ENCODE measurements around the gene ANKRD6. TPM values are rescaled to one million over a fixed set of nuclear protein-coding genes. Genes with fewer than 3 reads are reported as not detected.

ANKRD6 gene
- polyA plus RNA-seq, 1 of the 3 experiments (the other 2 are of a cell fraction), result 2.6 TPM

DNA sequence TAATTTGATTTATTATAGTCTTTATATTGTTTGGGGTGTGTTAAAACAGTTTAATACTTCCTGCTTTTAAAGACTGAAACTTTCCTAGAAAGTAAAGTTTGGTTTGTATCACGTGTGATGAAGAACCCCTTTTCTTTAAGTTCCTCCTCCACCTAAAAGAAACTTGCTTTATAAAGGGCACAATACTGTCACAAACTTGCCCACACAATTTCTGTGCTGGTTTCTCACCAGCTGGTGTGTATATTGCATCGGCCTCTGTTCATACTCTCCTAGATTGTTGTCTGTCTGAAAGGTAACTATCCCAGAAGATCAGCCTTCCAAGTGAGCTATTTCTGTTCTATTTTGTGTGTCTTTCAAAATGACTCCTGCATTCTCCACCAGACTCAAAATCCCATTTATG is 46.9 kb downstream of the ANKRD6 start (continued):
- TF ChIP-seq CHD2 (IDR thresholded peaks at IDR 0.05; ENCODE audit: low read length, partially characterized antibody), result no peak
- no peak for TF ChIP-seq TAF1 (IDR thresholded peaks at IDR 0.05; ENCODE audit: borderline replicate concordance, low read depth, low read length)
- TF ChIP-seq USF2 (IDR thresholded peaks at IDR 0.05; ENCODE audit: borderline replicate concordance, low read depth, low read length), result no peak

DNA sequence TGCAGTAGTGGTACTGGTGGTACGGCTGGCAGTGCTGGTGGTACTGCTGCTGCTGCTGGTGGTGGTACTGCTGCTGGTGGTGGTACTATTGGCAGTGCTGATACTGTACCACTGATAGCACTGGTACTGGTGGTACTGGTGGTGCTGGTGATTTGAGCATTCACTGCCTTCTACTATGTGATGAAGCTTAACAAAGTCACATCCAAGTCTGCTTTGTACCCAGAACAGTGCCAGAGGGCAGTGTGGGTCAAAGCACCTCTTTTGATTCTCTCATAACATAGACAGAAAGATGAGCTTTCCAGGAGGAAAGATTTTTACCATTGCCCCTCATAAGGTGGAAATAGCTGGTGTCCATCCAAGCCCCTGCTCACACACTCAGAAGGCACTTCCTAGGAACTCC is 48.7 kb downstream of the ANKRD6 start:
- H3K9ac ChIP-seq, result no peak overlapping the region
- peaks cover under 1% of the 10 kb centered on the region for H3F3A ChIP-seq (replicated peaks; ENCODE audit: insufficient read depth)
- H3K4me1 ChIP-seq (ENCODE audit: control insufficient read depth in 1 of 2, insufficient read depth in 2 of 2, low read depth in 1 of 2, low read length in 1 of 2), result peaks cover 9 to 10% of the 10 kb centered on the region in 2 experiments; a peak in 2 of 4 replicates
- CTCF ChIA-PET, result interaction anchor here (0.6 to 1.3 kb wide), 2 partner anchors 136 to 1607 kb away, joined by 3 read pairs; no protein-coding TSS in a partner anchor
- DNase-seq, result no peak
- no peak for TF ChIP-seq MEF2A (IDR thresholded peaks at IDR 0.05; ENCODE audit: borderline replicate concordance, low read depth)
- peak; percentile 23; the same call in 1 of the 2 replicates for TF ChIP-seq RAD21 (IDR thresholded peaks at IDR 0.05; ENCODE audit: low read length)
- no CpG with 5 or more reads among the region's 1 CpG for WGBS (ENCODE audit: low lambda C conversion rate)
- H2AFZ ChIP-seq (ENCODE audit: low read depth), result 0 out of 2 replicates have a peak overlapping the region, but pooled peaks have one; percentile 12
- H3K79me2 ChIP-seq (ENCODE audit: insufficient read depth), result no peaks in the 10 kb centered on the region
- H4K20me1 ChIP-seq (ENCODE audit: insufficient read depth), result no peaks in the 10 kb centered on the region
- no peaks in the 10 kb centered on the region for H3K9me3 ChIP-seq
- no peak overlapping the region for H3K4me3 ChIP-seq (ENCODE audit: low read depth in 2 of 2, low read length in 1 of 2)
- H3K27ac ChIP-seq (ENCODE audit: low read depth in 2 of 2, low read length in 1 of 2), result peak overlapping the region in 1 of 2 experiments; percentile 59; a peak in 2 of 4 replicates
- H3K27me3 ChIP-seq (ENCODE audit: insufficient read depth), result no peaks in the 10 kb centered on the region
- H3K4me2 ChIP-seq, result 0 out of 2 replicates have a peak overlapping the region, but pooled peaks have one; percentile 36
- POLR2A ChIA-PET, result no interaction called here
- no peaks in the 10 kb centered on the region for H3K36me3 ChIP-seq (replicated peaks in 1 of 2; ENCODE audit: control insufficient read depth in 1 of 2, insufficient read depth in 2 of 2, low read length in 1 of 2)
- H3K9me2 ChIP-seq, result no peaks in the 10 kb centered on the region

GRCh38 chr6:89482126-89482525 is 49.2 kb downstream of the ANKRD6 start:
- CTCF ChIA-PET, result interaction anchor here (1.3 kb wide), 1 partner anchor 136 kb away, joined by 3 read pairs; no protein-coding TSS in a partner anchor

More at GRCh38 chr6:89482126-89482525, 49.2 kb downstream of the ANKRD6 start:
- Histone ChIP-seq H3K9me3 (no peaks in the 10 kb centered on the region), H3K36me3 (replicated peaks in 1 of 2; ENCODE audit: control insufficient read depth in 1 of 2, insufficient read depth in 2 of 2, low read length in 1 of 2) (no peaks in the 10 kb centered on the region), H3K4me1 (ENCODE audit: control insufficient read depth in 1 of 2, insufficient read depth in 2 of 2, low read depth in 1 of 2, low read length in 1 of 2) (peaks cover 9 to 10% of the 10 kb centered on the region in 2 experiments; a peak in 2 of 4 replicates), H4K20me1 (ENCODE audit: insufficient read depth) (no peaks in the 10 kb centered on the region), H3K4me2 (peak overlapping the region; percentile 36), H3K4me3 (ENCODE audit: low read depth in 2 of 2, low read length in 1 of 2) (no peak overlapping the region), H3K9me2 (no peaks in the 10 kb centered on the region), H3K27me3 (ENCODE audit: insufficient read depth) (no peaks in the 10 kb centered on the region), H3F3A (replicated peaks; ENCODE audit: insufficient read depth) (no peaks in the 10 kb centered on the region), H2AFZ (ENCODE audit: low read depth) (0 out of 2 replicates have a peak overlapping the region, but pooled peaks have one; percentile 12), H3K9ac (no peak overlapping the region), H3K79me2 (ENCODE audit: insufficient read depth) (no peaks in the 10 kb centered on the region), H3K27ac (ENCODE audit: low read depth in 2 of 2, low read length in 1 of 2) (peak overlapping the region in 1 of 2 experiments; percentile 59; a peak in 2 of 4 replicates)
- no peak for DNase-seq
- TF ChIP-seq EZH2phosphoT487 (IDR thresholded peaks at IDR 0.05; ENCODE audit: borderline replicate concordance, low read depth), result no peak
- TF ChIP-seq FOXJ3 (CRISPR knock-in tag; IDR thresholded peaks at IDR 0.05), result no peak
- no peak for TF ChIP-seq MXI1 (IDR thresholded peaks at IDR 0.05; ENCODE audit: low read depth, low read length)
- no peak for TF ChIP-seq GATA2 (CRISPR knock-in tag; IDR thresholded peaks at IDR 0.05)
- TF ChIP-seq EP300 (IDR thresholded peaks at IDR 0.05; ENCODE audit: borderline replicate concordance in 1 of 2, low read depth in 1 of 2, low read length in 1 of 2), result no peak
- TF ChIP-seq USF2 (IDR thresholded peaks at IDR 0.05; ENCODE audit: borderline replicate concordance, low read depth, low read length), result no peak
- no peak for TF ChIP-seq POLR2AphosphoS5 (IDR thresholded peaks at IDR 0.05; ENCODE audit: low read depth, low read length)
- TF ChIP-seq FOXM1 (IDR thresholded peaks at IDR 0.05; ENCODE audit: low read depth), result no peak
- peak; percentile 28; the same call in 1 of the 2 replicates for TF ChIP-seq FOSL2 (IDR thresholded peaks at IDR 0.05; ENCODE audit: borderline replicate concordance, low read depth)
- TF ChIP-seq ELF1 (IDR thresholded peaks at IDR 0.05), result no peak
- no peak for TF ChIP-seq SMC3 (IDR thresholded peaks at IDR 0.05; ENCODE audit: low read depth, low read length)
- TF ChIP-seq MAX (IDR thresholded peaks at IDR 0.05; ENCODE audit: low read depth), result no peak
- TF ChIP-seq NRF1 (IDR thresholded peaks at IDR 0.05; ENCODE audit: low read depth, low read length), result no peak
- no peak for TF ChIP-seq TAF1 (IDR thresholded peaks at IDR 0.05; ENCODE audit: borderline replicate concordance, low read depth, low read length)
- TF ChIP-seq GABPA (IDR thresholded peaks at IDR 0.05; ENCODE audit: low read depth), result no peak
- TF ChIP-seq, protein P1, sequence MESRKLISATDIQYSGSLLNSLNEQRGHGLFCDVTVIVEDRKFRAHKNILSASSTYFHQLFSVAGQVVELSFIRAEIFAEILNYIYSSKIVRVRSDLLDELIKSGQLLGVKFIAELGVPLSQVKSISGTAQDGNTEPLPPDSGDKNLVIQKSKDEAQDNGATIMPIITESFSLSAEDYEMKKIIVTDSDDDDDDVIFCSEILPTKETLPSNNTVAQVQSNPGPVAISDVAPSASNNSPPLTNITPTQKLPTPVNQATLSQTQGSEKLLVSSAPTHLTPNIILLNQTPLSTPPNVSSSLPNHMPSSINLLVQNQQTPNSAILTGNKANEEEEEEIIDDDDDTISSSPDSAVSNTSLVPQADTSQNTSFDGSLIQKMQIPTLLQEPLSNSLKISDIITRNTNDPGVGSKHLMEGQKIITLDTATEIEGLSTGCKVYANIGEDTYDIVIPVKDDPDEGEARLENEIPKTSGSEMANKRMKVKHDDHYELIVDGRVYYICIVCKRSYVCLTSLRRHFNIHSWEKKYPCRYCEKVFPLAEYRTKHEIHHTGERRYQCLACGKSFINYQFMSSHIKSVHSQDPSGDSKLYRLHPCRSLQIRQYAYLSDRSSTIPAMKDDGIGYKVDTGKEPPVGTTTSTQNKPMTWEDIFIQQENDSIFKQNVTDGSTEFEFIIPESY (IDR thresholded peaks at IDR 0.05; ENCODE audit: borderline replicate concordance, low read depth), result no peak
- 0 out of 2 replicates have a peak, but pooled peaks have one; percentile 4 for TF ChIP-seq TCF12 (IDR thresholded peaks at IDR 0.05)
- peak; percentile 34 for TF ChIP-seq JUND (IDR thresholded peaks at IDR 0.05)
- TF ChIP-seq TEAD4 (IDR thresholded peaks at IDR 0.05; ENCODE audit: borderline replicate concordance, insufficient read depth), result no peak
- POLR2A ChIA-PET, result no interaction called here
- 9% methylated on average over 1 of the region's 1 CpG for WGBS (ENCODE audit: low lambda C conversion rate)
